GM21576 (cell line): Measurements from ENCODE around the gene SLC25A48.

ENCODE experiments used
- ATAC-seq: cut with Tn5 transposase; IDR thresholded peaks from one replicate; pipeline ENCODE4 v1.9.1; 2021; ENCODE audit warnings: mild to moderate bottlenecking, moderate library complexity; ENCODE audit not compliant: unreplicated experiment

The SLC25A48 gene

GRCh38 chr5:135913713-135914626 is 79.5 kb downstream of the SLC25A48 start:
- no peak for ATAC-seq

GRCh38 chr5:135915466-135916001 is 81.1 kb downstream of the SLC25A48 start:
- no peak for ATAC-seq

GRCh38 chr5:135916638-135917263 is 82.3 kb downstream of the SLC25A48 start:
- no peak for ATAC-seq

GRCh38 chr5:135920199-135920598 is 85.7 kb downstream of the SLC25A48 start:
- no peak for ATAC-seq

- no peak for ATAC-seq
Observed at GRCh38 chr5:135921388-135921787, 86.9 kb downstream of the SLC25A48 start.

- no peak for ATAC-seq
Observed at GRCh38 chr5:135930029-135930948, 95.8 kb downstream of the SLC25A48 start.

GRCh38 chr5:135930949-135931295 is 96.5 kb downstream of the SLC25A48 start:
- ATAC-seq: no peak

GRCh38 chr5:135934939-135935338 is 100.5 kb downstream of the SLC25A48 start:
- ATAC-seq: no peak

- no peak for ATAC-seq
Observed at GRCh38 chr5:135937245-135937911, 102.9 kb downstream of the SLC25A48 start.
